H1 (cell line): ENCODE results near the gene FOXP4. TPM values are rescaled to one million over a fixed set of nuclear protein-coding genes. Genes with fewer than 3 reads are reported as not detected.

ENCODE experiments used
- CTCF ChIA-PET: fragments of 300-600 bp; sonication (Branson Sonifier 250); formaldehyde crosslinking; loops from one replicate; lab custom pipeline; 2021; ENCODE audit not compliant: partially characterized antibody; lab: Charles Lee
- POLR2A ChIA-PET: fragments of 300-600 bp; sonication (Branson Sonifier 250); formaldehyde crosslinking; loops from one replicate; lab custom pipeline; 2021; ENCODE audit warnings: inconsistent platforms; ENCODE audit not compliant: partially characterized antibody; lab: Charles Lee
- DNase-seq, 2 experiments: peaks; one replicate each; pipeline versions ENCODE4 v3.0.0 to v3.0.0-alpha.2; 2010 to 2022; ENCODE audit warnings: low spot score in 2 of 2, low read depth in 1 of 2, mixed read lengths in 1 of 2
- FAIRE-seq: peaks from 2 replicates; lab custom pipeline; 2011; peaks lifted over from hg19 to GRCh38; lab: Jason Lieb, UNC
- H2AFZ ChIP-seq: 2 replicates; pipeline ENCODE4 v1.8.1; 2012; ENCODE audit warnings: low read length, inconsistent platforms
- H2AK5ac ChIP-seq: 2 replicates; pipeline ENCODE4 v1.6.1; 2013; ENCODE audit warnings: low read depth, low read length
- H2BK120ac ChIP-seq: replicated peaks from 2 replicates; pipeline ENCODE3; 2013; ENCODE audit warnings: low read depth, low read length, inconsistent platforms
- H2BK12ac ChIP-seq: 2 replicates; pipeline ENCODE4 v1.6.1; 2013; ENCODE audit warnings: low read depth, low read length
- H2BK15ac ChIP-seq: 2 replicates; pipeline ENCODE4 v1.6.1; 2013; ENCODE audit warnings: low read length
- H2BK20ac ChIP-seq: 2 replicates; pipeline ENCODE4 v1.6.1; 2013; ENCODE audit warnings: low read length
- H2BK5ac ChIP-seq: 2 replicates; pipeline ENCODE4 v1.6.1; 2013; ENCODE audit warnings: low read depth, low read length
- H3K14ac ChIP-seq: 2 replicates; pipeline ENCODE4 v1.6.1; 2013; ENCODE audit warnings: inconsistent platforms; ENCODE audit not compliant: insufficient read length
- H3K18ac ChIP-seq: 2 replicates; pipeline ENCODE4 v1.6.1; 2013; ENCODE audit warnings: low read length; ENCODE audit errors: extremely low read depth
- H3K23ac ChIP-seq: 2 replicates; pipeline ENCODE4 v1.6.1; 2013; ENCODE audit warnings: inconsistent platforms; ENCODE audit not compliant: insufficient read length
- H3K23me2 ChIP-seq: 2 replicates; pipeline ENCODE4 v1.6.1; 2013; ENCODE audit warnings: low read depth, low read length
- H3K27ac ChIP-seq: 2 replicates; pipeline ENCODE4 v1.6.1; 2011; ENCODE audit warnings: low read depth, low read length, inconsistent platforms
- H3K27me3 ChIP-seq, 4 experiments: replicated peaks in 1 of 4; 1 replicate in 1 of 4; 2 replicates in 3 of 4; pipeline versions ENCODE4 v1.6.1 to v1.8.1; 2011 to 2013; ENCODE audit warnings: low read length in 3 of 4, mild to moderate bottlenecking in 3 of 4, inconsistent platforms in 2 of 4, mixed read lengths in 2 of 4, moderate library complexity in 1 of 4; ENCODE audit not compliant: control insufficient read depth in 3 of 4, insufficient read depth in 3 of 4; ENCODE audit errors: extremely low read depth in 1 of 4
- H3K36me3 ChIP-seq, 4 experiments: 2 replicates each; pipeline versions ENCODE4 v1.6.1 to v1.8.1; 2011 to 2013; ENCODE audit warnings: mild to moderate bottlenecking in 4 of 4, low read length in 3 of 4, moderate library complexity in 2 of 4, control low read depth in 1 of 4, inconsistent platforms in 1 of 4; ENCODE audit not compliant: insufficient read depth in 4 of 4, control insufficient read depth in 2 of 4
- H3K4ac ChIP-seq: replicated peaks from 2 replicates; pipeline ENCODE3; 2013; ENCODE audit warnings: low read length, low read depth, mixed read lengths, inconsistent platforms; ENCODE audit not compliant: insufficient read length
- H3K4me1 ChIP-seq, 4 experiments: replicated peaks in 1 of 4; 1 replicate in 1 of 4; 2 replicates in 3 of 4; pipeline versions ENCODE4 v1.6.1 to v1.8.1; 2011 to 2013; ENCODE audit warnings: low read length in 3 of 4, inconsistent platforms in 2 of 4, mixed read lengths in 1 of 4; ENCODE audit not compliant: insufficient read depth in 4 of 4, control insufficient read depth in 3 of 4
- H3K4me2 ChIP-seq, 2 experiments: 2 replicates each; pipeline versions ENCODE4 v1.6.1 to v1.8.1; 2011 to 2013; ENCODE audit warnings: low read depth in 2 of 2, low read length in 2 of 2, control low read depth in 1 of 2, inconsistent platforms in 1 of 2, mild to moderate bottlenecking in 1 of 2; ENCODE audit not compliant: insufficient read depth in 1 of 2
- H3K4me3 ChIP-seq, 4 experiments: fragments of 200-600, 300-600 bp in 1 of 4; sonication (generic), shearing (Covaris generic), sonication (Bioruptor Twin) in 1 of 4; 2 replicates each; pipeline versions ENCODE4 v1.5.1 to v1.8.1; 2011 to 2016; ENCODE audit warnings: low read length in 4 of 4, low read depth in 3 of 4, control low read depth in 2 of 4, inconsistent platforms in 2 of 4, mild to moderate bottlenecking in 2 of 4, mixed read lengths in 1 of 4, moderate library complexity in 1 of 4; ENCODE audit not compliant: insufficient read depth in 2 of 4; ENCODE audit errors: extremely low read depth in 1 of 4
- H3K56ac ChIP-seq: replicated peaks from 2 replicates; pipeline ENCODE3; 2013; ENCODE audit warnings: low read depth, mild to moderate bottlenecking, mixed read lengths, low read length, inconsistent platforms; ENCODE audit not compliant: insufficient read length
- H3K79me1 ChIP-seq: 2 replicates; pipeline ENCODE4 v1.6.1; 2013; ENCODE audit warnings: low read depth, low read length, control low read depth
- H3K79me2 ChIP-seq, 2 experiments: 2 replicates each; pipeline versions ENCODE4 v1.6.1 to v1.8.1; 2012 to 2013; ENCODE audit warnings: low read length in 2 of 2, mild to moderate bottlenecking in 2 of 2, inconsistent platforms in 1 of 2; ENCODE audit not compliant: insufficient read depth in 2 of 2, control insufficient read depth in 1 of 2
- H3K9ac ChIP-seq, 4 experiments: replicated peaks in 1 of 4; 1 replicate in 1 of 4; 2 replicates in 3 of 4; pipeline versions ENCODE4 v1.6.1 to v1.8.1; 2011 to 2013; ENCODE audit warnings: low read depth in 3 of 4, low read length in 3 of 4, control low read depth in 2 of 4, mild to moderate bottlenecking in 2 of 4, moderate library complexity in 2 of 4, inconsistent platforms in 1 of 4; ENCODE audit errors: extremely low read depth in 1 of 4
- H3K9me3 ChIP-seq, 2 experiments: 2 replicates each; pipeline versions ENCODE4 v1.6.1 to v1.8.1; 2012 to 2013; ENCODE audit warnings: mild to moderate bottlenecking in 2 of 2, moderate library complexity in 2 of 2, control low read depth in 1 of 2, inconsistent platforms in 1 of 2, low read depth in 1 of 2, low read length in 1 of 2, mixed read lengths in 1 of 2; ENCODE audit not compliant: insufficient read depth in 2 of 2
- H4K20me1 ChIP-seq, 2 experiments: replicated peaks in 1 of 2; 2 replicates each; pipeline versions ENCODE3 to v1.8.1; 2011 to 2013; ENCODE audit warnings: inconsistent platforms in 2 of 2, low read length in 2 of 2, mild to moderate bottlenecking in 1 of 2; ENCODE audit not compliant: insufficient read depth in 2 of 2, control insufficient read depth in 1 of 2
- H4K5ac ChIP-seq: 2 replicates; pipeline ENCODE4 v1.6.1; 2013; ENCODE audit warnings: low read length, low read depth, mixed read lengths, inconsistent platforms; ENCODE audit not compliant: insufficient read length
- H4K8ac ChIP-seq: 2 replicates; pipeline ENCODE4 v1.8.0; 2013; ENCODE audit warnings: mild to moderate bottlenecking, moderate library complexity, low read length, inconsistent platforms; ENCODE audit not compliant: insufficient read depth; ENCODE audit errors: extremely low read depth
- H4K91ac ChIP-seq: replicated peaks from 2 replicates; pipeline ENCODE3; 2013; ENCODE audit warnings: low read length, mixed read lengths, inconsistent platforms; ENCODE audit not compliant: insufficient read length
- BACH1 ChIP-seq: IDR thresholded peaks from 2 replicates; pipeline ENCODE4 v1.6.1; 2012; ENCODE audit warnings: low read length, improper control_type of control experiment
- BCL11A ChIP-seq, 2 experiments: IDR thresholded peaks; one replicate each; pipeline ENCODE4 v1.6.1; 2011; ENCODE audit warnings: low read depth in 2 of 2, low read length in 2 of 2, mild to moderate bottlenecking in 2 of 2
- CEBPB ChIP-seq: IDR thresholded peaks from 2 replicates; pipeline ENCODE4 v1.6.1; 2012; ENCODE audit warnings: low read depth, low read length
- CHD2 ChIP-seq: IDR thresholded peaks from 2 replicates; pipeline ENCODE4 v1.6.1; 2012; ENCODE audit warnings: low read length, improper control_type of control experiment
- EGR1 ChIP-seq: IDR thresholded peaks from 2 replicates; pipeline ENCODE4 v1.6.1; 2011; ENCODE audit warnings: low read depth, low read length, borderline replicate concordance
- EZH2 ChIP-seq: fragments of 200-600 bp; sonication (generic); IDR thresholded peaks from 2 replicates; pipeline ENCODE4 v1.7.1; 2012; ENCODE audit warnings: low read depth, mild to moderate bottlenecking, moderate library complexity, low read length, inconsistent platforms; ENCODE audit not compliant: severe bottlenecking
- GABPA ChIP-seq: IDR thresholded peaks from 2 replicates; pipeline ENCODE4 v1.6.1; 2011; ENCODE audit warnings: mild to moderate bottlenecking, low read length, moderate library complexity, borderline replicate concordance; ENCODE audit not compliant: insufficient read depth
- KDM4A ChIP-seq: IDR thresholded peaks from one replicate; pipeline ENCODE4 v1.7.1; 2012; ENCODE audit warnings: low read depth, mild to moderate bottlenecking, moderate library complexity, low read length, inconsistent platforms; ENCODE audit not compliant: severe bottlenecking
- NRF1 ChIP-seq: IDR thresholded peaks from 2 replicates; pipeline ENCODE4 v1.6.1; 2011; ENCODE audit warnings: mild to moderate bottlenecking, low read depth, low read length, improper control_type of control experiment
- SAP30 ChIP-seq: fragments of 300-600 bp; sonication (generic); IDR thresholded peaks from 2 replicates; pipeline ENCODE4 v1.7.1; 2012; ENCODE audit warnings: low read length, moderate library complexity, mild to moderate bottlenecking, inconsistent platforms; ENCODE audit not compliant: insufficient read depth, insufficient replicate concordance
- SIN3A ChIP-seq, 2 experiments: IDR thresholded peaks in 1 of 2; conservative IDR thresholded peaks in 1 of 2; 2 replicates each; pipeline ENCODE4 v1.6.1; 2011 to 2012; ENCODE audit warnings: low read length in 2 of 2, improper control_type of control experiment in 1 of 2, low read depth in 1 of 2, mild to moderate bottlenecking in 1 of 2
- SIX5 ChIP-seq: IDR thresholded peaks from 2 replicates; pipeline ENCODE4 v1.6.1; 2011; ENCODE audit warnings: mild to moderate bottlenecking, low read depth, low read length
- ZNF274 ChIP-seq: IDR thresholded peaks from 2 replicates; pipeline ENCODE4 v1.7.0; 2012; ENCODE audit warnings: low read length, borderline replicate concordance; ENCODE audit errors: extremely low read depth
- WGBS, 2 experiments: shearing (Covaris generic) in 1 of 2; methylation state at CpG; one replicate each; pipeline versions ENCODE4 v1.1.6 to v1.1.7; 2013 to 2015; ENCODE audit warnings: low lambda C conversion rate in 2 of 2, mixed read lengths in 2 of 2, inconsistent platforms in 1 of 2, low coverage in 1 of 2, missing lambda C conversion rate in 1 of 2; ENCODE audit not compliant: insufficient replicate concordance in 2 of 2, insufficient coverage in 1 of 2, insufficient read length in 1 of 2; ENCODE audit errors: extremely low coverage in 1 of 2, missing lambda C conversion rate in 1 of 2; 5-methylcytosine and 5-hydroxymethylcytosine counted together
- polyA plus RNA-seq, 7 experiments: library from polyadenylated mRNA; depleted of rRNA in 3 of 7; stranded (reverse) in 5 of 7; unstranded in 2 of 7; fragments of >200 nt in 5 of 7; fragments of 200-250 nt in 2 of 7; gene quantifications; 1 replicate in 5 of 7; 2 replicates in 1 of 7; 4 replicates in 1 of 7; pipeline versions ENCODE4 v1.2.1 to v1.2.3, GENCODE V29; 2011 to 2013; ENCODE audit warnings: missing spikeins in 2 of 7, mixed read lengths in 2 of 7
- total RNA-seq: library from RNA; stranded (reverse); fragmentation: NEBNext Ultra II Directional; extraction: Animal tissue kit (Norgen Biotek cat#: 25700); gene quantifications from 2 replicates; pipeline ENCODE4 v1.2.1, GENCODE V29; 2021
- TF ChIP-seq, protein P1 (sequence below): IDR thresholded peaks from 2 replicates; pipeline ENCODE4 v1.6.1; 2012; ENCODE audit warnings: inconsistent platforms

FOXP4 gene
- total and polyA plus RNA-seq, 2 of the 8 experiments (the other 6 are each of a cell fraction or from before 2014, with no cell fraction given) = 4.8 to 13.3 TPM

DNA sequence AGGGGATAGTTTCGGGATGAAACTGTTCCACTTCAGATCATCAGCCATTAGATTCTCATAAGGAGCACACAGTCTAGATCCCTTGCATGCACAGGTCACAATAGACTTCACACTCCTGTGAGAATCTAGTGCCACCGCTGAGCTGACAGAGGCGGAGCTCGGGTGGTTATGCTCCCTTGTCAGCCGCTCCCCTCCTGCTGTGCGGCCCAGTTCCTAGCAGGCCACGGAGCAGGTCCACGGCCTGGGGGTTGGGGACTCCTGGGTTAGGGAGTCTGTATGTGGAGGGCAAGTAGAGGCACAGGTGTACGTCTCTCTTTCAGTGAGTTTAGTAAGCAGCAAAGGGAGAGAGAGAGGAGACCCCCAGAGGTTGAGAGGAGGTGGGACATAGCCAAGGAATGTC is 61.6 kb downstream of the FOXP4 start:
- no peaks in the 10 kb centered on the region for H3K79me2 ChIP-seq

More for the DNA sequence above, 61.6 kb downstream of the FOXP4 start:
- H3K23ac ChIP-seq = no peak overlapping the region
- POLR2A ChIA-PET = no interaction called here
- no peak overlapping the region for H4K91ac ChIP-seq
- no peak overlapping the region for H2AFZ ChIP-seq
- H4K20me1 ChIP-seq = no peaks in the 10 kb centered on the region
- H2BK15ac ChIP-seq = no peak overlapping the region
- no peak overlapping the region for H3K56ac ChIP-seq
- no peak overlapping the region for H4K5ac ChIP-seq
- no peak overlapping the region for H3K9ac ChIP-seq
- no peak overlapping the region for H2BK5ac ChIP-seq
- H3K4me3 ChIP-seq = no peak overlapping the region
- H2BK20ac ChIP-seq = no peak overlapping the region
- no peaks in the 10 kb centered on the region for H3K79me1 ChIP-seq
- H3K18ac ChIP-seq = no peak overlapping the region
- H3K27ac ChIP-seq = no peak overlapping the region
- no peak overlapping the region for H3K4me2 ChIP-seq
- TF ChIP-seq EGR1 (no peak), SIX5 (no peak), KDM4A (no peak), CEBPB (no peak), CHD2 (no peak), GABPA (no peak), NRF1 (no peak), EZH2 (no peak), BCL11A (IDR thresholded peaks at IDR 0.05; ENCODE audit: low read depth in 2 of 2, low read length in 2 of 2) (no peak), BACH1 (no peak), ZNF274 (no peak), SAP30 (no peak), SIN3A (conservative IDR thresholded peaks at IDR 0.05 in 1 of 2, IDR thresholded peaks at IDR 0.05 in 1 of 2; ENCODE audit: low read depth in 1 of 2, low read length in 2 of 2) (no peak)
- TF ChIP-seq, protein P1, sequence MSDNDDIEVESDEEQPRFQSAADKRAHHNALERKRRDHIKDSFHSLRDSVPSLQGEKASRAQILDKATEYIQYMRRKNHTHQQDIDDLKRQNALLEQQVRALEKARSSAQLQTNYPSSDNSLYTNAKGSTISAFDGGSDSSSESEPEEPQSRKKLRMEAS = no peak
- H2AK5ac ChIP-seq = no peak overlapping the region
- H3K23me2 ChIP-seq = no peaks in the 10 kb centered on the region
- H3K4ac ChIP-seq = no peak overlapping the region
- WGBS, 2 experiments = 91% methylated on average over 9 of the region's 9 CpGs; no CpG with 5 or more reads in 1 of the 2 experiments
- no peaks in the 10 kb centered on the region for H3K9me3 ChIP-seq
- DNase-seq = no peak
- H3K27me3 ChIP-seq = no peaks in the 10 kb centered on the region
- CTCF ChIA-PET = interaction anchor here (0.6 to 18.9 kb wide), 9 partner anchors 11 to 237 kb away, joined by 3 to 299 read pairs (median 4); no protein-coding TSS in a partner anchor
- FAIRE-seq = no peak
- H2BK120ac ChIP-seq = no peak overlapping the region
- H3K14ac ChIP-seq = no peak overlapping the region
- H2BK12ac ChIP-seq = no peak overlapping the region
- H3K4me1 ChIP-seq = peaks cover 0 to 3% (median 0%) of the 10 kb centered on the region in 4 experiments; a peak in 1 of 7 replicates
- H4K8ac ChIP-seq = no peak overlapping the region
- no peaks in the 10 kb centered on the region for H3K36me3 ChIP-seq
